Measurements from ENCODE around the gene PIGN. TPM values are rescaled to one million over a fixed set of nuclear protein-coding genes. Genes with fewer than 3 reads are reported as not detected.

The PIGN gene
- total and polyA plus RNA-seq, 2 of the 8 experiments (the other 6 are each of a cell fraction or from before 2014, with no cell fraction given) = 20.9 to 26.3 TPM

GRCh38 chr18:62152844-62153243, 34.0 kb downstream of the PIGN start (continued):
- no peak for TF ChIP-seq KDM1A (IDR thresholded peaks at IDR 0.05; ENCODE audit: borderline replicate concordance, low read length)
- no peak for TF ChIP-seq JUND (IDR thresholded peaks at IDR 0.05; ENCODE audit: low read length)
- TF ChIP-seq CREB1 (IDR thresholded peaks at IDR 0.05) = no peak
- TF ChIP-seq POLR2AphosphoS5 (IDR thresholded peaks at IDR 0.05; ENCODE audit: low read depth, low read length) = no peak
- TF ChIP-seq SIRT6 (IDR thresholded peaks at IDR 0.05; ENCODE audit: low read length) = no peak
- no peak for TF ChIP-seq TBP (IDR thresholded peaks at IDR 0.05; ENCODE audit: low read depth, low read length)

Measured in H1 (cell line).